HG02943 (cell line): ENCODE measurements around the gene ASL.
"Not testable (repeated sequence)": the region's sequence is repeated elsewhere in the genome, so short reads cannot be mapped to it uniquely, and the experiment has no call there.

Source experiments
- ATAC-seq: cut with Tn5 transposase; IDR thresholded peaks from one replicate; pipeline ENCODE4 v1.9.1; 2021; ENCODE audit warnings: mild to moderate bottlenecking, low read depth, moderate library complexity; ENCODE audit not compliant: unreplicated experiment

The ASL gene

GRCh38 chr7:66116680-66117420 is 41.2 kb downstream of the ASL start:
- not testable (repeated sequence) for ATAC-seq

- no peak for ATAC-seq
These were observed 43.0 kb downstream of the ASL start for GRCh38 chr7:66118603-66119002.

- ATAC-seq, result no peak
These were observed 43.7 kb downstream of the ASL start for GRCh38 chr7:66119245-66119850.

GRCh38 chr7:66123175-66123528 is 47.5 kb downstream of the ASL start:
- no peak for ATAC-seq

- ATAC-seq, result not testable (repeated sequence)
These were observed 48.9 kb downstream of the ASL start for GRCh38 chr7:66124569-66124861.

GRCh38 chr7:66125052-66125694 is 49.6 kb downstream of the ASL start:
- no peak for ATAC-seq

GRCh38 chr7:66125781-66126352 is 50.2 kb downstream of the ASL start:
- not testable (repeated sequence) for ATAC-seq

GRCh38 chr7:66127172-66127571 is 51.6 kb downstream of the ASL start:
- not testable (repeated sequence) for ATAC-seq

GRCh38 chr7:66138994-66139752 is 63.6 kb downstream of the ASL start:
- ATAC-seq, result no peak

GRCh38 chr7:66140924-66141323 is 65.3 kb downstream of the ASL start:
- no peak for ATAC-seq

- ATAC-seq, result no peak
These were observed 66.7 kb downstream of the ASL start for GRCh38 chr7:66142334-66142733.

- no peak for ATAC-seq
These were observed 67.4 kb downstream of the ASL start for GRCh38 chr7:66142996-66143395.
